NCI-H2227 treated with DMSO at 0.1 percent for 48 hours (cell line): ENCODE data around the gene C11orf21.

Experiments
- DNase-seq: peaks from one replicate; lab custom pipeline; 2025; lab: John Stamatoyannopoulos, UW

C11orf21 gene

DNA sequence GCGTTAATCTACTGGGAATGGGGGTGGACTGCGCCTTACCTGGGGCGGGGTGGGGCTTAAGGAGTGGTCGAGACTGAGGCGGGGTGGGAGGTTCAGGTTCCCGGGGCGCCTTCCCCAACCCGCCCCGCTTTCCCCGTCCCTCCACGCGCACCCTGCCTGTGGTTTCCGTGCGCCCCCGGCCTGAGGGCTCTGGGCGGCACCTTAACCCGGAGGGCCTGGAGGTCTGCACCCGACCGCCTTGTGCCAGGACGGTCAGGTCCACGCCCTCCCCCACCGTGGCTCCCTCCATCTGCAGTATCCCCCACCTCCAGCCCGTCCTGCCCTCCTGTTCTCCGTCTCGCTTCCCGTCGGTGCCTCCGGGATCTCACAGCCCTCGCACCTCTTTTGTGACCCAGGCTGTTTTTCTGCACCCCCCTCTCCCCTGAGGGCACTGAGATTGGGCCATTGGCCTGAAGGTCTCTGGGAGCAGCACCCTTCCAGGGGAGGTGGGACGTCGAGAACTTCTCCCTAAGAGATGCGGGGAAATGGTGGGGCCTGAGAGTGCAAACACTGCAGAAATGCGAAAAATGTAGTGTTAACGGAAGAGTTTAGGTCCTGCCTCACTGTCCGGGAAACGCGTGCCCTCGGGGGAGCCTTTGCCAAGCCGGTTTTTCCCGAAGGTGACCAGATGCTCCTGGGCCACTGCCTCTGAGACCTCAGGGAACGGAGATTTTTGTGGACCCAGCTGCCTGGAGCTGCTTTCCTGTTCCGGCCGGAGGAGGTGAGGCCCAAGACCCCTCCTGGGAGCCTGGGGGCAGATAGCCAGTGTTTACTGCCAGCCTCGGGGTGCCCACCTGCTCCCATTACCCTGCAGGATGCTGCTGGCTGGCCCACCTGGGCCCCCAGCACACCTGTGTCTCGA lies 30.1 kb downstream of the C11orf21 start:
- DNase-seq, result no peak

GRCh38 chr11:2271077-2271326 lies 30.7 kb downstream of the C11orf21 start:
- no peak for DNase-seq

- DNase-seq, result no peak
Measured at GRCh38 chr11:2270322-2271076, 31.2 kb downstream of the C11orf21 start, which contains the start of gene ASCL2. ASCL2 (minus strand) TSS chr11:2270588; CDS start chr11:2270332, 256 bp downstream.

DNA sequence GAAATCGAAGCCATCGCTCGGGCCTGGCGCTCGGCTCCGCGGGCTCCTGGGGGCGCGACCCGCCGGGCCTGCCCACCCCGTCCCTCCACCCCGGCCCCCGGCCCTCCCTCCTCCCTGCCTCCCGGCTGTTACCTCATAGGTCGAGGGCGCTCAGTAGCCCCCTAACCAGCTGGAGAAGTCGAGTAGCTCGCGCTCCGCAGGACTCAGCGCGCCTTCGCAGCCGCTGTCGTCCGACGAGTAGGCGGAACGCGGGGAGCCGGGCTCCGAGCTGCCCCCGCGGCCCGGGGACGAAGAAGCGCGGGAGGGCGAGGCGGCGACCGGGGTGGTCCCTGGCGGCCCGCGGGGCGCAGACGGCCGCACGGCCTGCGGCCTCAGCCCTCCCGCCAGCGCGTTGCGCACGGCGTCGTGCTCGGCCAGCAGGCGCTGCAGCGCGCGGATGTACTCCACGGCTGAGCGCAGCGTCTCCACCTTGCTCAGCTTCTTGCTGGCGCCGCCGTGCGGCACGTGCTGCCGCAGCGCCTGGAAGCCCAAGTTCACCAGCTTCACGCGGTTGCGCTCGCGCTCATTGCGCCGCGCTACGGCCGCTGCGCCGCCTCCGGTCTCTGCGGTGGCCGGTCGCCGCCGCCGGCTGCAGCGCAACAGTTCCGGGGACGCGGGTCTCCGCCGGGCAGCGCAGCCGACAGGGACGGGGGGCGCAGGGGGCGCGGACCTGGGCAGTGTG lies 32.0 kb downstream of the C11orf21 start:
- DNase-seq, result peak; percentile 59

DNA sequence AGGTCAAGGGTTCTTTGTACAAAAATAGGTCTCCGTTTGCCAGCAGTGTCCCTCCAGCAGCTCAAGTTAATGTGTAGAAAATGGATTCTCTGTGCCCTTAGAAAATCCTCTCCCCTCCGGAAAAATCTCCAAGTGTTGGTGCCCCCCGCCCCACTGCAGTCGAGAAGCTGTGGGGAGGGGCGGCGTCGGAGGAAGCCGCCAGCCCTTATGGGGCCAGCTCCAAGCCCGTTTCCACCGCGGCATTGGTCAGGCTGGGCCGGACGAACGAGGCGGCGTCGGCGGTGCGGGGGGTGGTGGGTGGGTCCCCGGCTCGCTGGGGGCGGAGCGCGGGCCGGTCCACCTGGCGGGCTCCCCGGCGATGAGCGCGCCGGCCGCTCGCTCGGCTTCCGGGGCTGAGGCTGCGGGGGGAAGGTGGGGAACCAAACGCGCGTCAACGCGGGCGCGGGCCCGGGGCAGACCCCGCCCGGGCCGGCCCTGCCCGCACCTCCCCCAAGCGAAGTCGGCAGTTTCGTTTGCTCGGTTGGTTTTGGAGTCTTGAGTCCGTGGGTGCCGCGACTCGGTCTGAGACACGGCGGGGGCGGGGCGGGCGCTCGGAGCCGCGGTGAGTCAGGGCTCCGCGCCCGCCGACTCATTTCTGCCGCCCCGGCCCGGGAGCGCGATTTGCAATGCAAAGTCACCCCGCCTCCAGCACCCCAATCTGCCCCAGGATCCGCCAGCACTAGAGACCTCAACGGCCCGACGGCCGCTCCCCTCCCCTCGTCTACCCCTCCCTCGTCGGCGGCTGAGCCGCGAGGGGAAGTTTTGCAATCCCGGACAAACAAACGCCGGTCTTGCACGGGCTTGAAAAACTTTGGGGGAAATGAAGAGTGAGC lies 32.8 kb downstream of the C11orf21 start:
- DNase-seq, result no peak

DNA sequence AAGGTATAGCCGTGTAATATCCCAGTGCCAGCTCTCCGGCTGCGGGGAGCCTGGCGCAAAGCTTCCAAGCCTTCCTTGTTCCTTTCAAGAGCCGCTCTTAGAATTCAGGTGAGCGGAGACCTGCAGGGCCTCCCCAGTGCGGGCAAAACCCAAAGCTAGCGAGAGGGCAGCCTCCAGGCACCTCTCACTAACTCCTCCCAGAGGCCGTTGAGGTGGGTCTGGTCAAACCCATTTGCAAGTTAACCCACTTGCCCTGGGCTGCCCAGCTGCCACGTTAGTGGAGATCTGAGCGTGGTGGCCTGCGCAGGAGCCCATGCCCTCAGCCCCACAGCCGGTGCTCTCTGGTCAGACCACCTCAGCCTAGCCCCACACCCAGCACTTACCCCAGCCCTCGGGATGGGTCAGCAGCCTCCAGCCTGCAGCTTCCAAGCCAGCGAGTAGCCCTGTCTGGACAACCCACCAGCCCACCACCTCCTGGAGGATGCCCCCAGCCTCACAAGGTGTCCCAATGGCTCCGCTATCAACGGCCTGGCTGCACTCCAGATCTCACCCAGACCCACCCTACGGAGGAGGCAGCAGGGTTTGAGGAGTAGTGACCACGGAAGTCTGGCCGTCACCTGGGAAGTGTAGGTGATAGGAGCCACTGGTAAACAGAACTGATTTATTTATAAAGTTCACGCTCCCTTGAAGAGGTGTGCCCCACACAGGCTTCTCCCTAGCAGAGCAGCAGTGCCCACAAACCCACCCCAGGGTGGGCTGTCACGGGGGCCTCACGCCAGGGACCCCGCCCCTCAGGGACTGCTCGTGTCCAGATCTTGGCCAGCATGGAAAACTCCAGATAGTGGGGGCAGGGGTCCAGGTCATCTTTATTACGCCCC lies 33.6 kb downstream of the C11orf21 start:
- no peak for DNase-seq

GRCh38 chr11:2267306-2267850 lies 34.3 kb downstream of the C11orf21 start:
- no peak for DNase-seq

DNA sequence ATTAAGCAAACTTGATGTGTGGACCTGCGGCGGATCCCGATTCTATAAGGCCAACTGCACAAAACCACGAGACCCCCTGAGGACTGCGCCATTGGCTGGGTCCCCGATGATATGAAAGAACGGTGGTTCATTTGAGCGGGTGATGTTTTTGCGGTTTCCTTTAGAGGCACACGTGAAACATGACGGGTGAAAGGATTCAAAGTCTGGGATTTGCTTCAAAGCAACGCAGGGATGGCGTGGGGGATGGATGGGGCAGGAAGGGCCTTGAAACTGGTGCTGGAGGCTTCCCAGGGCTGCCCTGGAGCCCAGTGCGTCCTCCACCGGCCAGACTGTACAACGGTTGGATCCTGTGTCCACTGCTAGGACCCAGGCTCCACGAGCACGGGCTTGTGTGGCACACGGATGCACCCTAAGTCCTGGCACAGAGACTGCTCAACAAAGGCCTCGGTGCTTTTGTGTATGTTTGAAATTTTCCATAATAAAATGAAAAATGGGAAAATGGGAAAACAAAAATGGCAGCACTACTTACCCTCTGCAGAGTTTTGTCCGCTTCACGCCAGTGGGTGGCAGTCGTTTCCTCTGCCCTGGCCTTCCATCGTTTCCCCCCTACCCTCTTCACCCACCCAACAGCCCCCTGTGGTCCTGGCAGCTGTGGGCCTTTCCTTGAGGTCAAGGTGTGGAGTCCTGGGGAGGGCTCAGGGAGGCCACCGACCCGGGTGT lies 35.0 kb downstream of the C11orf21 start:
- DNase-seq, result no peak

DNA sequence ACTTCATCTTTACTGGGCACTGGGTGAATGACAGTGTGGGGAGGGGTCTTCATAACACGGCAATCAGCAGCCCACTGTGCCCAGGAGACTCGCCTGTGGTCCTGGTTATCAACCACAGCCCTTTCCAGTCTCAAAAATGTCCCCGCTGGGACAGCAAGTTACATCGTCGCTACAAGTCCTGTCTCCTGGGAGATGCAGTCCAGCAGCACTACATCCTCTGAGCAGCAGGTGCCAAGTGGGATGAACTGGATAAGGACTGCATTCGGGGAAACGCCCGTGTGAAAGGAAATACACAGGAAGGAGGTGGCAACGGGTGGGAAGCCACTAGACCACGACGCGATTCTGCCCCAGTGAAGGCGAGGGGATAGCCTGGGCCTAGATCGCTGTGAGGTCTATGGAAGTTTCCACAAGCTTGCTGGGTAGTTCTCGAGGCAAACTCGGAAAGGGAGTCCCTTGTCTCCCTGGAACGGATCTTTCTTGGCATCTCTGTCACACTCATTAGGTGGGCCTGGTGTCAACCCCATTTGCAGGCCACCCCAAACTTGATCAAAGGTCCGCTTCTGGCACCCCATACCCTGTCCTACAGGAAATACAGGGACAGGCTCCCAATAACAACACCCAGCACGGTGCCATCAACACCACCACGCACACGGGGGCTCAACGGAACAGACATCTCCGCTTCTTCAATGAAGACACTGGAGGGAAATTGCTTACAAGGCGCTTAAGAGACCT lies 35.7 kb downstream of the C11orf21 start:
- DNase-seq, result no peak

DNA sequence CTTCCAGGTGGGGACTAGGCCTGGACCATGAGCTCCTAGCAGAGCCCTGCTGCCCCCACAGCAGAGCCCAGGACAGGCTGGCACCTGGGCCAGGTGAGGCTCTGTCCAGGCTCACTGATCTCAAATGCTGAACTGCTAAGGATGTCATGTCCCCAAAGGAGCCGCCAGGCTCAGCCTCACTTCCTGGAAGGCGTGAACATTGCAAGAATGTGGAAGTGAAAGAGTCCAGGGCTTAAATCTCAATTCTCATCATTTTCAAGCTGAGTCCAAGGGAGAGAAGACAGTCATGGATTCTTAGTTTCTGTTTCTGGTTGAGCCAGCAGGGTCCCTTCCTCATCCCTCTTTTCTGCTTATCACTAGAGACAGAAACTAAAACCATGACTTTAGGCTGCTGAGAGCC lies 36.3 kb downstream of the C11orf21 start:
- no peak for DNase-seq

DNA sequence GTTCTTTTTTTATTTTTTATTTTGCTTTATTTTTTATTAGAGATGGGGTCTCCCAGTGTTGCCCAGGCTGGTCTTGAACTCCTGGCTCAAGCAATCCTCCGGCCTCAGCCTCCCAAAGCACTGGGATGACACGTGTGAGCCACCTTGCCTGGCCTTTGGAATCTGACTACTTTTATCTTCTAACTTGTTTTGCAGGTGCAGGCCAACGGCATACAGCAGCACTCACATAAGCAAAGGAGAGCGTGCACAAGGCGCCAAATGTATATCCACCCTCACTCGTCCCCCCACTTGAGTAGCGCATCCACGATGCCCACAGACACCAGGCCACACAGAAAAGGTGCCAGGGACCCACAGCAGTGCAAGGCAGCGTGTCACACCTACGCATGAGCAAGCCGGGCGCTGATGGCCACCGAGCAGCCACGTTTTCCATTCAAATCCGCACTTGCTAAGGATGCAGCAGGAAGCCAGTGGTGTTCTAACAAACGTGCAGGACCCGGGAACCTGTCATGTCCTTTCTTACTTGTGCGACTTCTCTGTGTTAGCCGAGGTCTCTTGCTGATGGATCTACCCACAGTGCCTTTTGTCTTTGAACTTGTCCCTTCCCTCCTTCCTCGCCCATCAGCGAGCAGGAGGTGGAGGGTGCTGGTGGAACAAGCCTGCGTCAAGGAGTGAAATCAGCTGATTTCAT lies 37.2 kb downstream of the C11orf21 start:
- no peak for DNase-seq

DNA sequence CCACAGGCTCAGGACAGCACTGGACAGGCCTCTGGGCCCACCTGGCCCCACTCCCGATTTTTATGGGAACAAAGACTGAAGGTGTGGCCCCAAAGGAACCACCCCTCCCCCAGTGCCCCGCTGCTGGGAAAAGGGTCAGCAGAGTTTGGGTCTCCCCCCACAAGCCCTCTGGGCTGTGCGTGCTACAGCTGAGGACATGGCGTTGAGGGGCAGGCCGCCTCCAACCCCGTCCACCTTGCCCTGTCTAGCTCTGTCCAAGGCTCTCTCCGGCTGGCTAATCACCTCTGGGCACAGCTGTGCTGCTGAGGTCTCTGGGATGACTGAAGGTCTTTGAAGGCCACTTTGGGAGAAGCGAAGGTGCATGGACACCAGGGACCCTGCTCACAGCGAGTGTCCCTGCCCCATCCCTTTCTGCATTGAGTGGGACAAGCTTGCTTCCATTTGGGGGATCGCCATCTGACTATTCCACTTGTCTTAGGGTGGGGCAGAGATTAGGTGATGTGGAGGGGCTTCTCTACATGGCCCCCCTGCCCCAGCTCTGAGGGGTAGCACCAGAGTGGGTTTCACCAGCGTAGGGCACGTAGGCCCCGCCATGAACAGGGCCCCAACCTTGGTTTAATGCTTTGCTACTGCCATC lies 37.9 kb downstream of the C11orf21 start:
- no peak for DNase-seq

GRCh38 chr11:2263071-2263565 lies 38.6 kb downstream of the C11orf21 start:
- no peak for DNase-seq

GRCh38 chr11:2262301-2263070 lies 39.2 kb downstream of the C11orf21 start:
- no peak for DNase-seq

DNA sequence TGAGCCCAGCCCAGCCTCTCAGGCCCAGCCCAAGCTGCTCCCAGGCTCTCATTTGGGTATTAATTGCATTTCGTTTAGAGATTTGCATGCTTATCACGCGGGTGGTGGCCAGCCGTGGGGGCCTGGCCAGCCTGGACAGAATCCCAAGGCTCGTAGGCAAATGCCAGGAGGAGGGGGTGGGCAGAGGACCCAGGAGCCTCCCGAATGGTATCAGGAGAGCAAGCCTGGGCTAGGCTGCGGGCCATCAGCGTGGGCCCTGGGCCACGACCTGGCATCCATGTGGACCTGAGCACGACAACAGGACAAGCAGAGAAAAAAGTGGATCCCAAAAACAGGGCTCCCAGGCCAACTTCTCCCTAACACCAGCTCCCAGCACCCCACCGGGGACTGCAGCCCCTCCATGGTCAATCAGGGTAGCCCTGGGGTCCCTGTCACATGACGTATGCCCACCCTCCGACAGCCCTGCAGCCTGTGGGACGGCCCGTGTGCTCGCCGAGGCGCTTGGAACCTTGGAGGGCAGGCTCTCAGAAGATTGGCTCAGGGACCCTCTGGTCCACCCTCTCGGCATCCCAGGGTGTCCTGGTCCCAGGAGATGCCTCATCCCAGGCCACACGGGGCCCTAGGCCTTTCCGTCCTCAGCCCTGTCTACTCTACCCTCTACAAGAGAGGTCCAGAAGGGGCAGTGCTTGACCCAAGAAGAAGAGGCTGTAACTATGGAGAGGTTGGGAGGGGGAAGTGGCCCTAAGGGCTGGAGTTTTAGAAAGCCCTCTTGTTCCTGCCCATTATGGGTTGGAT lies 40.1 kb downstream of the C11orf21 start:
- no peak for DNase-seq
